GM12873 (cell line): Measurements from ENCODE around the gene SLC38A5.
A peak's percentile ranks its signal among the peaks of the same experiment; 100 is the strongest.

ENCODE experiments used
- TF ChIP-seq, protein P1 (sequence below): IDR thresholded peaks from 2 replicates; pipeline ENCODE4 v1.5.1; 2012; ENCODE audit warnings: low read depth, mild to moderate bottlenecking, moderate library complexity, low read length, control low read depth; ENCODE audit not compliant: insufficient read depth; ENCODE audit errors: missing control alignments

The SLC38A5 gene

GRCh38 chrX:48504261-48504660 lies 34.2 kb upstream of the SLC38A5 start:
- TF ChIP-seq, protein P1, sequence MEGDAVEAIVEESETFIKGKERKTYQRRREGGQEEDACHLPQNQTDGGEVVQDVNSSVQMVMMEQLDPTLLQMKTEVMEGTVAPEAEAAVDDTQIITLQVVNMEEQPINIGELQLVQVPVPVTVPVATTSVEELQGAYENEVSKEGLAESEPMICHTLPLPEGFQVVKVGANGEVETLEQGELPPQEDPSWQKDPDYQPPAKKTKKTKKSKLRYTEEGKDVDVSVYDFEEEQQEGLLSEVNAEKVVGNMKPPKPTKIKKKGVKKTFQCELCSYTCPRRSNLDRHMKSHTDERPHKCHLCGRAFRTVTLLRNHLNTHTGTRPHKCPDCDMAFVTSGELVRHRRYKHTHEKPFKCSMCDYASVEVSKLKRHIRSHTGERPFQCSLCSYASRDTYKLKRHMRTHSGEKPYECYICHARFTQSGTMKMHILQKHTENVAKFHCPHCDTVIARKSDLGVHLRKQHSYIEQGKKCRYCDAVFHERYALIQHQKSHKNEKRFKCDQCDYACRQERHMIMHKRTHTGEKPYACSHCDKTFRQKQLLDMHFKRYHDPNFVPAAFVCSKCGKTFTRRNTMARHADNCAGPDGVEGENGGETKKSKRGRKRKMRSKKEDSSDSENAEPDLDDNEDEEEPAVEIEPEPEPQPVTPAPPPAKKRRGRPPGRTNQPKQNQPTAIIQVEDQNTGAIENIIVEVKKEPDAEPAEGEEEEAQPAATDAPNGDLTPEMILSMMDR, result no peak

- TF ChIP-seq, protein P1, result no peak
These were observed 28.3 kb upstream of the SLC38A5 start for GRCh38 chrX:48498374-48498809.

- TF ChIP-seq, protein P1, result no peak
These were observed 27.8 kb upstream of the SLC38A5 start for GRCh38 chrX:48497871-48498270.

GRCh38 chrX:48496660-48497059 lies 26.6 kb upstream of the SLC38A5 start:
- TF ChIP-seq, protein P1, result no peak

GRCh38 chrX:48493890-48494364 lies 23.9 kb upstream of the SLC38A5 start:
- TF ChIP-seq, protein P1, result peak; percentile 16

- TF ChIP-seq, protein P1, result no peak
These were observed 22.3 kb upstream of the SLC38A5 start for GRCh38 chrX:48492293-48492910.

DNA sequence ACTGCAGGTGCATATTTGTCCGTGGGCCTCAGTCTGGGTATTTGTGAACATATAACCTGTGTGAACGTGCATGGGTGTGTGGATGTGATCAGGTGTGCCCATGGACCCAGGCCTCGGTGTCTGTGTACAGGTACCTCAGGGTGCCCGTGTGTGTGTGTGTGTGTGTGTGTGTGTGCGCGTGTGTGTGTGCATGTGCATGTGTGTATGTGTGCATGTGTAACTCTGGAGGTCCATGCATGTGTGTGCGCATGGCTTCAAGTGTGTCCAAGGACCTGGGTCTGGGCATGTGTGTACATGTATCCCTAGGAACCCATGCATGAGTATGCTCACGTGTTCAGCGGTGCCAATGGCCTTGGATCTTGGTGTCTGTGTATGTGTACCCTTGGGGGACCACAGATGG lies 21.7 kb upstream of the SLC38A5 start:
- TF ChIP-seq, protein P1, result no peak

GRCh38 chrX:48490661-48491060 lies 20.6 kb upstream of the SLC38A5 start:
- TF ChIP-seq, protein P1, result no peak
